Astrocyte of the spinal cord (primary cell): ENCODE data around the gene ARHGAP26.

Experiments used
- DNase-seq: peaks from one replicate; pipeline ENCODE4 v3.0.0; 2011; ENCODE audit warnings: low read depth, low spot score
- H3K4me3 ChIP-seq: 2 replicates; pipeline ENCODE4 v1.5.1; 2011; ENCODE audit warnings: low read depth, mild to moderate bottlenecking, low read length, moderate library complexity
- CTCF ChIP-seq: IDR thresholded peaks from 2 replicates; pipeline ENCODE4 v1.5.1; 2012; ENCODE audit warnings: low read depth, mild to moderate bottlenecking, low read length, inconsistent platforms
- in situ Hi-C: cut with HindIII; loops from 2 replicates; pipeline ENCODE4 v1.10.0; 2017; ENCODE audit warnings: low sequenced_read_pairs

ARHGAP26 gene

GRCh38 chr5:143130613-143131305, 360.6 kb downstream of the ARHGAP26 start:
- no peak overlapping the region for H3K4me3 ChIP-seq
- no peak for TF ChIP-seq CTCF
- in situ Hi-C loops, result no loop called here
- no peak for DNase-seq

GRCh38 chr5:143131972-143132371, 361.8 kb downstream of the ARHGAP26 start:
- H3K4me3 ChIP-seq, result no peak overlapping the region
- TF ChIP-seq CTCF, result no peak
- no peak for DNase-seq
- in situ Hi-C loops, result no loop called here

DNA sequence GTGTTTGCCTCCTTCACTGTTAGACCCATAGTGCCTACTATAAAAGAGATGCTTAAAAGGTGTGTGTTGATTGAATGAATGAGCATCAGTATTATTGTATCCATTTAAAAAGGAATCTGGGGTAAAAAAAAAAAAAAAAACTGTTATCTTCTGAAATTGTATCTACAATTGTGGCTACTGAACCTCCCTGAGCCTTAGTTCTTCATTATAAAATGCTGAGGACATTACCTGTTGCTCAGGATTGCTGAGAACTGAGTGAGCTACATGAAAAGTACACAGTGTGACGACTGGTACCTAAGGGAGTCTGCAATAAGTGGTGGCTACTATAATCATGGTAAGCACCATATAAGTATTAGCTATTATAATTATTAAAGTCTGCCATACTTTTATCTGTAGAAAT, 362.6 kb downstream of the ARHGAP26 start:
- TF ChIP-seq CTCF, result no peak
- in situ Hi-C loops, result no loop called here
- DNase-seq, result no peak
- no peak overlapping the region for H3K4me3 ChIP-seq

GRCh38 chr5:143133721-143134120, 363.5 kb downstream of the ARHGAP26 start:
- no peak for TF ChIP-seq CTCF
- DNase-seq, result no peak
- H3K4me3 ChIP-seq, result no peak overlapping the region
- in situ Hi-C loops, result no loop called here

- in situ Hi-C loops, result no loop called here
- DNase-seq, result peak; percentile 23
- TF ChIP-seq CTCF, result no peak
- no peak overlapping the region for H3K4me3 ChIP-seq
Measured at GRCh38 chr5:143134269-143134668, 364.1 kb downstream of the ARHGAP26 start.

DNA sequence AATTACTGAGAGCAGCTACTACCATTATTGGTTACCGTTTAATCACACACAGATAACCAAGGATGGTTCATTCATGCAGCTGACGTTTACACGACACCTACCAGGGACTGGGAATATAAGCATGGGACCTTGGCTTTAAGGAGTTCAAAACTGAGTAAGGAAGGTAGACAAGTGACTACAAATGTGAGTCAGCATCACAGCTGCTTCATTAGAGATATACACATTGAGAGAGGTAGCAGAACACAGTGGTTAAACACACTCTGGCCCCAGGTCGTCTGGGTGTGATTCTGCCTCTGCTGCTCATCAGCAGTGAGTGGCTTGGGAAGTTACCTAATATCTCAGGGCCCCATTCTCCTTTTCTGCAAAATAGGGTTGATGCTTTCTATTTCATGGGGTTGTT, 364.7 kb downstream of the ARHGAP26 start:
- TF ChIP-seq CTCF, result no peak
- no peak overlapping the region for H3K4me3 ChIP-seq
- in situ Hi-C loops, result no loop called here
- no peak for DNase-seq
